ENCODE measurements around the gene KCNQ5.
"Not testable (repeated sequence)": the region's sequence is repeated elsewhere in the genome, so short reads cannot be mapped to it uniquely, and the experiment has no call there.

The KCNQ5 gene

DNA sequence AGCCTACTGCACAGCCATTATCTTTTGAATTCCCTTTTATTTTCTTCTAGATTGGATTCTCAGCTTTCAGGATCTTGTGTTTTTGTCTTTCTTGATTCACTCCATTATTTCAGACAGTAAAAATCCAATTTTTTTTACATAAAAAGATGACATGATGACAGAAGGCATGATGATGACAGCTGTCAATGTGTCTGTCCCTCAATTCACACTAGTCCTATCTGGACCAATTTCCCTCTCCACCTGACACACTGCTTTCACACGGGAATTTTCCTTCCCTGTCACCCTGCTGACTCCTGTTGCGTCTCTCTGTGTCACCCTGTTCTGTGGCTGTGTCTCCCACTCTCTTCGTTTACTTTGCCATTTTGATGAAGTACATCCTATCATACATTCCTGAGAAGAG lies 529.9 kb downstream of the KCNQ5 start:
- no peak for DNase-seq

DNA sequence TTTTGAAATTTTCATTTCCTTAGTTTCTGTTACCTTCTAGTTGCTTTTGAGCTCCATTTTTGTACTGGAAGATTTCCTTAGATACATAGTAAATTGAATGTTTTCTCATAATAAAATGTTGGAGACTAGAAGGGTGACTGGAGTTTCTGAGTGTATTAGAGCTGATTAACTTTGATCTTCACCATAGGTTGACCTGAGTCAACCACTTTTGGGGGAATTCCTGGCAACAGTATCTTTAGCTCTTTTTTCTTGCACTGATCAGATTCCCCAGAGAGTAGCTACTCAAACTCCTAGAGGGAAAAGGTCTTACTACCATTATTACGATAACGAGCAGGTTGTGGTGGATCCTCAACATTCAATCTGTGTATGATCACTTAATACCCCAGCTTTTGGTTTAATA lies 530.7 kb downstream of the KCNQ5 start:
- no peak for DNase-seq

DNA sequence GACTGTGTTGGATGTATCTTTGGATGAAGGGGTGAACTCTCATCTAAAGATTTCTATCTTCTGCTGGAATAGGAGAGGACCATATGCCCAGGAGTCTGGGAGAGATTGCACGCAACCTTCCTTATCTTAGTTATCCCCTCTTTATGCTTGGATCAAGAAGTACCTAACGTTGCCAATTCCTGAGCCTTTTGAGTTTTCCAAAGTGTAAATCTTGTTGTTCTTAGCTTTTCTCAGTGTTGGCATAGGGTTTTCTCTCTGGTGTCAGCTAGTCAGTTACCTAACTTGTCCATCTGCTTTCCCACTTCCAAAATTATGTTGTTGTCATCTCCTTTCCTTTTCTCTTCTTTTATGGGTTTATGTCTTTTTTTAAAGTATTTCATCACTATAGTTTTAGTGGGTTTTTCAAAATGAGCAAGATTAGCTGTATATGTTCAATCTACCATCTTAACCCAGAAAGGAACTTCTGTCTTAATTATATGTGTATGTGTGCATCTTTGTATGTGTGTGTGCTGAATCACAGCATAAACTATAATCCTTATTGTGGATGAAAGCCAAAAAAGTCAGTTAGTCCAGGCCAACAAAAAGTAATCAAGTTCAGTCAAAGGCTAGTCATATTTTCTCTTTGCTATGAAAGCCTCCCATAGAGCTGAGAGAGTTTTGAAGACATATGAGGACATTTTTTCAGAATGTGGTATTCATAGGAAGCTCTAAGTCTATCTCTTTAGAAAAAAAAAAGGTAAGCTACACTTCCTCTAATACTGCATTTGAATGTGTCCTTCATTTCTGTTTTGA lies 531.3 kb downstream of the KCNQ5 start:
- no peak for DNase-seq

DNA sequence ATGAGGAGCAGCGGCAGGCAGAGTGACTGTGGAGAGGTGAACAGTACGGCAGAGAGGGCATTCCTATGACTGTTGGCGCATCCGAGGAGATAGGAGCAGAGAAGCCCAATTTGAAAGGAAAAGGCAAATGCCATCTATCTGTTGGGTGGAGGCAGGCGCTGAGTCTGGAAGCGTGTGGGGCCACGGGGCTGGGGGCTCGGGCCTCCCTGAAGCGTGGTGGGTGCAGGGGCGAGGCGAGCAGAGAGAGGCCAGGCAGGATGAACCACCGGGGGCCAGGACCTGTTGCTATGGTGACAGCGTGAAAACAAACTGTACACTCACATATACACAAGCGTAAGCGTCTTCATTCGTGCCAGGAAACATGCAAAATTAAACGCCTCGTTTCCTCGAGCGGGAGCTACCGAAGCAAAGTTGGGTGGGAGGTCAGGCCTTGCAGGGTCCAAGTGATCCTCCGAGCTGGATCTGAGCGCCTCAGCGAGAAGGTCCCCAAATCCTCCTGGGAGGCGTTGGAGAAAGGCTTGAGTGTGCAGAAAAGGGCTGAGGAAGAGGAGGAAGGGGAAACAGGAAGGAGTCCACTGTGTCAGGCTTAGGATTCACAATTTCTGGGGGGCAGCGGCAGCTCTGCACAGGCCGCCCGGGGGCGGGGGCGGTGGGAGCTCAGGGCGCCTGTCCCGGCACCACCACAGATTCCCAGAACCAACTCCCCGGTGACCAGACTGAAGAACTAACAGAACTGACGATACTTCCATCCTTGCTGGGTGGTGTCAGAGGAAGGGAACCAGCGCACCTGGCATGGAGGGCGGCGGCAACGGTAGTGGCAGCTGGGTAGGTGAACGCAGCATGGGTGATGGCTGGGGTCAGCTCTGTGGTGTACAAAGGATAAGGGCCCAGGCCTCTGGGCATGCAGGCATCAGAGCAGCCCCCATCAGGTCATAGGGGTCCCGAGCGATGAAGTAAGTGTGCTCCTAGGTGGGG lies 535.2 kb downstream of the KCNQ5 start:
- no peak for DNase-seq

DNA sequence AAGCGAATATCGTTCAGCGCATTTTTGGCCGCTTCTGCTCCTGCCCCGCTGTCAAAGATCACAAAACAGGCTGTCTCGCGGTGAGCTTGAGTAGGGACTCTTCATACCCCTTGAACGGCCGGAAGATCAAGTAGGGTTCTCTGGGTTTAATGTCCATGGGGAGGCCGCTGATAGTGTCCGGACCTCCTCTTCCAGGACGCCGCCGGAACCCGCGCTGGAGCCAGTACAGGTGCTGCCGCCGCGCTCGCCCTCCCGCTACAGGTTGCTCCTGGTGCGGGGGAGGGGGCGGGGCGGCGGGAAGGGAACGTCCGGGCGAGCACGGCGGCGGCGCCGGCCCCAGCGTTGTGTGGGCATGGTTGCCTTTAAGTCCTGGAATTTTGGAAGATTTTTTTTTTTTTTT lies 536.0 kb downstream of the KCNQ5 start:
- no peak for DNase-seq

DNA sequence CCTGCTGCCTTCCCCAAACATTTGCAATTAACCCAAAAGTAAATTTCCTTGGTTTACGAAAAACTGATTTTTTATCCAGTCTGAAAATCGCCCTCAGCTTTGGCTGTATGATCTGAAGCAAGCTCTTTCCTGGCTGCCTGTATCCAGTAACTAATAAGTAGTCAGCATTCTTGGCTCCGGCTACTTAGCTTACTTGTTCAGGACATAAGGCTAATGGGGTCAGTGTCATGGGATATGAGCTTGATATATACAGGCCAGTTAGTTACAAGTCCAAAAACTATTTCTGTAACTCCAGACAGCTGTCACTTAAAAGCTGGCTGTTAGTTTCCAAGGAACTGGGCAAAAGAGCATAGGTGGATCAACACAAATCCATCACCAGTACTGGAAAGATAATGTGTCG lies 547.2 kb downstream of the KCNQ5 start:
- DNase-seq: no peak

DNA sequence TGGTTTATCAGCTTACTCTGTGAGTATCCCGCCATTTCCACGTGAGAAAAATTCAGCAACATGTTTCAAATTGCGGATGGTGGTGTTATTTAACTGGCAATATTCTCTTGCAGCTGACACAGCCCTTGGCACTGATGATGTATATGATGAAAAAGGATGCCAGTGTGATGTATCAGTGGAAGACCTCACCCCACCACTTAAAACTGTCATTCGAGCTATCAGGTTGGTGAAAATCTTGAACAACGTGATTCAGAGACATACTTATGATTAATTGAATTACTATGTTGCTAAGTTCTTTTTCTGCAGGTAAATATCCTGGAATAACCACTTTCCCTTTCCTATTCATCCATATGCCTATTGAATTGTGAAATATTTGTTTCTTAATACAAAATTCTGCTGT lies 547.8 kb downstream of the KCNQ5 start:
- DNase-seq: no peak

DNA sequence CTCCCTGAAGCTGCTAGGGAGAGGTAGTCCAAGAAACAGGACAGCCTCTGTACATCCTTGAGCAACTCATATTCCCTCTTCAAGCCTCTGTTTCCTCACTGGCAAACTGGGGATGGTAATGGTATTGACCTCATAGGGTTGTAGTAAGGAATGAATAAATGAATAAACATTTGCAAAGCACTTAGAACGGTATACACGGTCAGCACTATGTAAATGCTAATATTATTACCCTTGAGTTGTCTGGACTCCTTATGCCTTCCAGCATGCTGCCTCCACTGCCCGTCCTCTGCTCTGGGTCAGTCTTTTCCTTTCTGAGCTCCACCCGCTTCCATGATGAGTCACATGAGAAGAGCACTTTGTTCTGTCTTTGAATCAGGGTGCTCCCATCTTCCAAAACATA lies 552.8 kb downstream of the KCNQ5 start:
- DNase-seq: no peak

DNA sequence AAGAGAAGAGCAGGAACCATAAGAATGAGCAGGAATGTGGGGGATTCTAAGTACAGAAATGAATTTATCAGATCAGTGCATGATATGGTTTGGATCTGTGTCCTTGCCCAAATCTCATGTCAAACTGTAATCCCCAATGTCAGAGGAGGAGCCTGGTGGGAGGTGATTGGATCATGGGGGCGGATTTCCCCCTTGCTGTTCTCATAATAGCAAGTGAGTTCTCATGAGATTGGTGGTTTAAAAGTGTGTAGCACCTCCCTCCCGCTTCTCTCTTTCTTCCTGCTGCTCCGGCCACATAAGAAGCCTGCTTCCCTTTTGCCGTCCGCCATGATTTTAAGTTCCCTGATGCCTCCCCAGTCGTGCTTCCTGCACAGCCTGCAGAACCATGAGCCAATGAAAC lies 554.2 kb downstream of the KCNQ5 start:
- DNase-seq: no peak

DNA sequence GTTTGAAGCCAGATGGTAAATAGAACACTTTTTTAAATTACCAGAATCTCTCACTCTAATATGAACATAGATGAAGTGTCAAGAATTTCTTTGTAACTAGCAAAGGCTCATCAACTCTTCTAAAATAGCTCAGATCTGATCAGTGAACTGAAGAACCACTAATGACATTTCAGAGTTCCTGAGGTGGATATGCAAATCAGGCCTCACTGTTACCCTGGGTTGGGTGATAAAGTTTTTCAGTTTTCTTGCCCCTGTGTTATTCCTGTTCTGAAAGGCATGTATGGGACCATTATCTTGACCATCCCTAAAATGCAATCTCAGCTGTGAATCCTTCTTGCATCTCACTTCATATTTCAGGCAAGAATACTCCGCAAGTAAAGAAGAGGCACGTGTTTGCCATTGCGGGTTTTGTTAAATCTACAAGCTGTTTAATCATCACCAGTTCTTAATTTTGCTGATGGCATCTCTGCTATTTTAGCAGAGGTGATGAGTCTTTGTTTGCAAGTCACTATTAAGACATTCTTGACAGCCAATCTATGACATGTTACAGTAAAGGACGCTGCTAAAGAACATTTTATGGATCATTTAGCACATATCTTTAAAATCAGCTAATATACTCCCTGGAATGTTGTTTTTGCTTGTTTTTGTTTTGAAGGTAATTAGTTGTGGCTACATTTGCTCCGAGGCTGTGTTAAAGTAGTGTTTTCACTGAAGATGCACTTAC lies 555.5 kb downstream of the KCNQ5 start:
- DNase-seq: no peak

DNA sequence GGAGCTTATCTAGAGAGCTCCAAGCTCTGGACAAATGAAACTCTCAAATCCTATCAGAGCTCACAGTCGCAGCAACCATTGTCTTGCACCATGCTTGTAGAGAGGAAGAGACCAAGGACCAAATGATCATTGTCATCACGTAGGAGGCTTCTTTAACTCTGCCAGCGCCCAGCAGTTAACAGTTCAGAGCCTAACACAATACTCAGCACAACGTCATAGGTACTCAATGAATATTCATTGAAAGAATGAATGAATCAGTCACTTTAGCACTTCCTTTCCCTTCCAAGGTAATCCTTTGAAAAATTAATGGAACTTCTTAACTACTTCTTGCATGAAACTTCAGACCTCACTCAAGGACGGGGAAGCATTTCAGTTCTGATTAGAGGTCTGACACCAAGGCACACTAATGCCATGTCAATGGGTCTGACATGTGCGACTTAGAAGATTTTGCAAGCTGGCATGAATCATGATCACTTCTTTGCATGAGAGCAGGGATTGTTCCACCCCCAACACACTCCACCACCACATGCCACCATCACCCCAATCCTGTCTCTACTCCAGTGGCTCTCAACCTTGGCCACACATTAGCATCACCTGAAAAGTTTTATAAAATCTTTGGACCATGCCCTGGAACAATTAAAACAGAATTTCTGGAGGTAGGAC lies 558.3 kb downstream of the KCNQ5 start:
- DNase-seq: no peak

DNA sequence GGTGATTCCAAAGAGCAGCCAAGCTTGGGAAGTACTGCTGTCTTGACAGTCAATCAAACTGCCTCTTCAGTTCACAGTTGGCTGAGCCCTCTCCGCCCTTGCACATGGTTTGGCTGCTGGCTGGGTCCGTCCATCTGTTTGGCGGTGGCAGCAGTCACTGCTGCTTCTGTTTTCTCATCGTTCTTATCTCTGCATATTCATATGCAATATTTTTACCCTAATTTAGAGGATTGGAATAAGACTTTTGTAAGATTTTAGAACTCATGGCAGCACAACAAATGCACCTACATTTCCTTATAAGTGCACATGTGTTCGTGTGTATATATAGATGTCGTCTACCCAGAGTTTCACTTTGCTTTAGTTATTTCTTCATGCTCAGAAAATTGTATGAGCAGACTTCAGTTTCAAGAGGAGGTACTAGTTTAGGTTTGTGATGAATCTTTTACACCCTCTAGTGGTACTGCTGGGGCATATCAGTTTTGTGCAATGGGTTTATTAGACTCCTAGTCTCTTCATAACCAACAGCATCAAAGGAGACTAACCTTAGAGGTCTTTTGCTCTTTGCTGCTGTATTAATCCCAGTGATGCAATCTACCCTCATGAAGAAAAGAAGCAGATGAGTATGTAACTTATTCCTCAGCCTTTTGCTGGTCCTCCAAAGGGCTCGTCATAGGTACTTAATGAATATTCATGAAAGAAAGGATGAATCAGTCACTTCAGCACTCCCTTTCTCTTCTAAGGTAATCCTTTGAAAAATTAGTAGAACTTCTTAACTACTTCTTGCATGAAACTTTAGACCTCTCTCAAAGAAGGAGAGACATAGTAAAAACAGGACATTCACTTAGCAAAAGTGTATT lies 559.1 kb downstream of the KCNQ5 start:
- DNase-seq: no peak

DNA sequence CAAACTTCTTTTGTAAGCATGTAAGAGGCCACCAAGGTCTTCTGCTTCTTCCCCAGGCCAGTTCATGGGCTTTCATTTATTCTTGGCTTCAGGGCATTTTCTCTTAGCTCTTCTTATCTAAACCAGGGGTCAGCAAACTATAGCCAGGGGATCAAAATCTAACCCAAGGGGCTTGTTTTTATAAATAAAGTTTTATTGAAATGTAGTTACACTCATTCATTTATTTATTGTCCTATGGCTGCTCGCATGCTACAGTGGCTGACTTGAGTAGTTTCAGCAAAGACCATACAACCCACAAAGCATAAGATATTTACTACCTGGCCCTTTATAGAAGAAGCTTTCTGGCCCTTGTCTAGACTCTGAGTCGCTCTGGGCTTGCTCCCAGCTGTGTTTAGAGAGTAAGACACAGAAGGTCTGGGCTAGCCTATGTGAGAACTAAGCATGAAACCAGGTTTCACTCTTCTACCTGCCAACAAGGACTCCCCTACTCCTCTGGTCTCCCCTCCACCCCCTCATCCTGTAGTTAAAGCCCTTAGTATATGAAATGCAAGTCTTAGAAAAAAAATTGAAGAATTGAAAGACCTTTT lies 560.2 kb downstream of the KCNQ5 start:
- DNase-seq: no peak

DNA sequence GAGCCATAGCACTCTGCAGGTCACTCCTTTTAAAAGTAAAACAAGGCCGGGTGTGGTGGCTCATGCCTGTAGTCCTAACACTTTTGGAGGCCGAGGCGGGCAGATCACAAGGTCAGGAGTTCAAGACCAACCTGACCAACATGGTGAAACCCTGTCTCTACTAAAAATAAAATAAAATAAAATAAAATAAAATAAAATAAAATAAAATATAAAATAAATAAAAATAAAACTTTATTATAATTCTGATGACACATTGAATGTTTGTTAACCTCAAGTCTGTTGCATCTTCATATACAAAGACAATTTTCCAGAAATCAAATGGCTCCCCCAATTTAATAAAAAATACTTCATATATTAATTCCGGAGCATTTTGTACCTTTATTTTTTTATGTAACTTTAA lies 571.4 kb downstream of the KCNQ5 start:
- DNase-seq: not testable (repeated sequence)

DNA sequence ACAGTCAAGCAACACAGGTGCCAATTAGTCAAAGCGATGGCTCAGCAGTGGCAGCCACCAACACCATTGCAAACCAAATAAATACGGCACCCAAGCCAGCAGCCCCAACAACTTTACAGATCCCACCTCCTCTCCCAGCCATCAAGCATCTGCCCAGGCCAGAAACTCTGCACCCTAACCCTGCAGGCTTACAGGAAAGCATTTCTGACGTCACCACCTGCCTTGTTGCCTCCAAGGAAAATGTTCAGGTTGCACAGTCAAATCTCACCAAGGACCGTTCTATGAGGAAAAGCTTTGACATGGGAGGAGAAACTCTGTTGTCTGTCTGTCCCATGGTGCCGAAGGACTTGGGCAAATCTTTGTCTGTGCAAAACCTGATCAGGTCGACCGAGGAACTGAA lies 572.9 kb downstream of the KCNQ5 start:
- no peak for DNase-seq

DNA sequence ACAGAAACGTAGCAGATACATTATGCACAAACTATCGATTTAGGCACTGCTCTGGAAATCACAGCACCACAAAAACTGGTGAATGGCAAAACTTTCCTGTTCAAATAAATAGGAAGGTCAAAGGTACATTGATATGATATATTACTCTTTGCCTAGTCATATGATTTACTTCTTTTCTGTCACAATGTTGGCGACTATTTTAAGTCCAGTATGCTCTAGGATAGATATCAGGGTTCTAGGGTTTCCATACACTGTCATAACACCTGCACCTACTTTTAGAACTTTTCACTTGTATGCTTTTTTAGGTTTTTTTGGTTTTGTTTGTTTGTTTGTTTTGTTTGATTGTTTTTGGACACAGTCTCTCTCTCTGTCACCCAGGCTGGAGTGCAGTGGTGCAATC lies 578.4 kb downstream of the KCNQ5 start:
- no peak for DNase-seq

DNA sequence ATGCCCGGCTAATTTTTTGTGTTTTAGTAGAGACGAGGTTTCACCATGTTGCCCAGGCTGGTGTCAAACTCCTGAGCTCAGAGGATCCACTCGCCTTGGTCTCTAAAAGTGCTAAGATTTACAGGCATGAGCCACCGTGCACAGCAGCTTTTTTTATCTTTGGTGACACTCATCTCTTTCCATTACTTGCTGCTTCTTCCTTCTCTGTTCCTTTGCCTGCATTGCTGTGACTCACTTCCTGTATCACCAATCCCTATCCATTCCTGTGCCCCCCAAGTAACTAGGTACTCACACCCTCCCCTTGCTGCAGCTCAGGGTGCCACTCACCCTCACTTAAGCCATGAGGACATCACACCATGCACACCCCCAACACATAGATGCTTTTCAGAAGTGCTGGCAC lies 578.9 kb downstream of the KCNQ5 start:
- DNase-seq: no peak

DNA sequence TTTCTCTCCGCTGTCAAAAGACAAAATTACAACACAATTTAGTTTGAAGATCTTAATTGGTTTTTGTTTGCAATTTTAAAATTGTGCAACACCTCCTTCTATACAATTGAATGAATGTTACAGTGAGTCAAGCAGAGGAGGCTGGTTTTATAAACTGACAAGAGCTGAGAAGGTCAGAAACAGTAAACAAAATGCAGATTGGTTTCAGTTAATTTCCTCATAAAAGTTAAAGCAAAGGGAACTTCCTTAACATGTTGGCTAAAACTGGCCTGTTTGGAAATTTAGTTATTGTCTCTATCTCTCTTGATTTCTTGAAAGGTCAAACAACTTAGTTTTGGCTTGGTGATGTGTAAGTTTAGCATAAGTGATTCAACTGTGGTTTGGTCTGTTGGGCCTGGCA lies 581.2 kb downstream of the KCNQ5 start:
- DNase-seq: no peak

DNA sequence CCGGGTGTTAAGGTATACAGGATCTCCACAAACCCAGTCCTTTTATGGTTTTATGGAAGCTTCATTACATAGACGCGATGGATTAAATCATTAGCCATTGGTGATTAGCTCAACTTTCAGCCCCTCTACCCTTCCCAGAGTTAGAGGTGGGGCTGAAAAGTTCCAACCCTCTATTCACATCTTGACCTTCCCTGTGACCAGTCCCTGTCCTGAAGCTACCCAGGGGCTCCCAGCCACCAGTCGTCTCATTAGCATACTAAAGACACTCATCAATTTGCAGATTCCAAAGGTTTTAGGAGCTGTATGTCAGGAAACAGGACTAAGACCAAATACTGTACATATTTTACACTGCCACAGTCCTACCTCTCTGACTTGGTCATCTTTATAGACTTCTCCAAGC lies 582.4 kb downstream of the KCNQ5 start:
- DNase-seq: no peak

DNA sequence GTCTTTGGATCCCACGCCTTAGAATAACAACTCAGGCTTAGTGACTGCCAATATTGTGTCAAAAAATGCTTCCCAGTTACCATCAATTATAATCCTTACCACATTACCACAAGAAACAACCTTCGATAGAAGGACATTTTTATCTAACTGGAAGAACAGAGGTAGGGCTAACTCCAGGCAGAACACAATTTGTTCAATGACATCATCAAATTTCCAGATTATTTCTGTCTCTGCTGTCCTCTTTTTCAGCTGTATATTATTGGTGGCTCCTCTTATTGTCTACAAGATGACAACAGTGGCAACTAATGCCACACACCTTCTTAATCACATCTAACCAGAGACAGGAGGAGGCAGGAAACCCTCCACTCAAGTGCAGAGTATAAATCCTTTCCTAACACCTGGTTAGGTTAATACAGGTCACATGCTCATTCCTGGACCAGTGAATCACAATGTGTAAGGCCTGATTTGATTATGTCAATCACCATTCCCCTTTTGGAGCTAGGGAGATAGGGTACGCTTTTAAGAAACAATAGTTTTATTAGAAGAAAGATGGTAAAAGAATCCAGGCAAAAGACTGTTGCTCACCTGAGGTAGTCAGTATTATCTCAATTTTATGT lies 585.5 kb downstream of the KCNQ5 start:
- DNase-seq: no peak

DNA sequence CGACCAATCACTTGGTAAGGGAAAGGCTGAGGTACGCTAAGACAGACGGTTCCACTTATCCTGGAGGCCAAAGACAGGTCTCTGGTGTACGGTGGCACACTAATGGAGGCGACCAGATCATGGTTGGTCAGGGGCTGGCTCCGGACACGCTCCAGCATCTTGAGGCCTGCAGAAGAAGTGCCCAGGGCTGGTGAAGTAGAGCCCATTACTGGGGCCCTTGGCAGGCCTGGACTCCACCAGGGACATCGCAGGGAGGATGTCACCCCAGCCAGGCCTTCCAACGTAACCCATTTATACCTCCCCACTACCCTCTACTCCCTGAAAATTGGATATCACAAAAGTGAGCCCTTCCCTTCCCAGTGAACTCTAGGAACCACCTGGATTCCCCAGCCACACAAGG lies 587.3 kb downstream of the KCNQ5 start:
- DNase-seq: no peak
